Astrocyte (in vitro differentiated cells and primary cell): ENCODE data around the gene BARHL2.

ENCODE experiments used
- EZH2 ChIP-seq: IDR thresholded peaks from 2 replicates; pipeline ENCODE4 v1.6.1; 2012; ENCODE audit warnings: mild to moderate bottlenecking, low read length, inconsistent platforms; ENCODE audit not compliant: insufficient read depth
- TF ChIP-seq, protein P1 (sequence below): IDR thresholded peaks from 2 replicates; pipeline ENCODE4 v1.5.1; 2011; ENCODE audit warnings: low read depth, mild to moderate bottlenecking, inconsistent platforms, low read length, moderate library complexity; ENCODE audit not compliant: insufficient read depth

DNA sequence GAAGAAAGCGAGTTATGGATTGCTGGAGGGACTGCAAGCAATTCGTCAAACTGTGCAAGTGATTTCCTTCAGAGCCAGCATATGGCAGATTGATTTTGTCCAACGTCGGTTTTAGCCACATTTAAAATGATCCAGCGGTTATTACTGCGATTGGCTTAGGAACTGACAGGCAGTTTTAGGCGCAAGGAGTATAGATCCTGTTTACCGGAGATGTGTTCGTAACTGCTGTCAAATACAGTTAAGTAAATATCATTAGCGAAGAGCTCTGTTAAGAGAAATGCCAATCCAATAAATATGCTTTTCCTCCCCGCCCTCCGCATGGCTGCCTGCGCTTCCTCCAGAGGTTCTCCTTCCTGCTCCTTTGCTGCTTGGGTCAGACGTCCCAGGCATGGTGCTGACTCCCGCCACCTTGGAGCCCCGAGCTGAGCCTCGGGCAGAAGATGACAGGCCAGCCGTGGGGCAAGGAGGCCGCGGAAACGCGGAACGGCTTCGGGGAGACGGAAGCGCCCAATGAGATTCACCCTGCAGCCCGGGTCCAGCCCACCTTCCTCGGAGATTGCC, 9.4 kb upstream of the BARHL2 start:
- TF ChIP-seq, protein P1, sequence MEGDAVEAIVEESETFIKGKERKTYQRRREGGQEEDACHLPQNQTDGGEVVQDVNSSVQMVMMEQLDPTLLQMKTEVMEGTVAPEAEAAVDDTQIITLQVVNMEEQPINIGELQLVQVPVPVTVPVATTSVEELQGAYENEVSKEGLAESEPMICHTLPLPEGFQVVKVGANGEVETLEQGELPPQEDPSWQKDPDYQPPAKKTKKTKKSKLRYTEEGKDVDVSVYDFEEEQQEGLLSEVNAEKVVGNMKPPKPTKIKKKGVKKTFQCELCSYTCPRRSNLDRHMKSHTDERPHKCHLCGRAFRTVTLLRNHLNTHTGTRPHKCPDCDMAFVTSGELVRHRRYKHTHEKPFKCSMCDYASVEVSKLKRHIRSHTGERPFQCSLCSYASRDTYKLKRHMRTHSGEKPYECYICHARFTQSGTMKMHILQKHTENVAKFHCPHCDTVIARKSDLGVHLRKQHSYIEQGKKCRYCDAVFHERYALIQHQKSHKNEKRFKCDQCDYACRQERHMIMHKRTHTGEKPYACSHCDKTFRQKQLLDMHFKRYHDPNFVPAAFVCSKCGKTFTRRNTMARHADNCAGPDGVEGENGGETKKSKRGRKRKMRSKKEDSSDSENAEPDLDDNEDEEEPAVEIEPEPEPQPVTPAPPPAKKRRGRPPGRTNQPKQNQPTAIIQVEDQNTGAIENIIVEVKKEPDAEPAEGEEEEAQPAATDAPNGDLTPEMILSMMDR = no peak
- TF ChIP-seq EZH2 = peak; percentile 15
